HepG2 (cell line): Measurements from ENCODE around the gene OGFR. TPM values are rescaled to one million over a fixed set of nuclear protein-coding genes. Genes with fewer than 3 reads are reported as not detected.
A peak's percentile ranks its signal among the peaks of the same experiment; 100 is the strongest.

Experiments used
- HOXA7 ChIP-seq: sonication (generic); formaldehyde crosslinking; IDR thresholded peaks from 2 replicates; pipeline ENCODE4 v1.8.1; 2022; ENCODE audit warnings: mild to moderate bottlenecking, missing genetic modification reagents, moderate library complexity
- IKZF4 ChIP-seq: sonication (generic); formaldehyde crosslinking; IDR thresholded peaks from 2 replicates; pipeline ENCODE4 v1.5.1; 2020; ENCODE audit warnings: borderline replicate concordance, mild to moderate bottlenecking, low read depth, missing genetic modification reagents; ENCODE audit errors: not compliant biosample characterization
- KDM4B ChIP-seq: sonication (generic); formaldehyde crosslinking; IDR thresholded peaks from 2 replicates; pipeline ENCODE4 v1.4.0; 2020; ENCODE audit warnings: missing genetic modification reagents
- KMT2B ChIP-seq: IDR thresholded peaks from 2 replicates; pipeline ENCODE4 v1.6.1; 2016; ENCODE audit warnings: missing genetic modification reagents, missing compliant biosample characterization
- MEIS1 ChIP-seq: sonication (generic); formaldehyde crosslinking; IDR thresholded peaks from 2 replicates; pipeline ENCODE4 v1.9.0; 2021; ENCODE audit warnings: mild to moderate bottlenecking, missing genetic modification reagents, moderate library complexity, borderline replicate concordance
- PRPF4 ChIP-seq: fragments of 200-400 bp; formaldehyde crosslinking; IDR thresholded peaks from 2 replicates; pipeline ENCODE4 v1.6.1; 2016; ENCODE audit warnings: low read length, low read depth; ENCODE audit not compliant: poor library complexity, severe bottlenecking
- RELA ChIP-seq: sonication (generic); formaldehyde crosslinking; IDR thresholded peaks from 2 replicates; pipeline ENCODE4 v1.4.0; 2020; ENCODE audit warnings: missing genetic modification reagents
- RFX5 ChIP-seq: IDR thresholded peaks from 2 replicates; pipeline ENCODE4 v1.6.1; 2011; ENCODE audit warnings: low read depth, low read length, improper control_type of control experiment
- SMARCC2 ChIP-seq: fragments of 450-650 bp; IDR thresholded peaks from 2 replicates; pipeline ENCODE4 v1.6.1; 2017; ENCODE audit warnings: antibody characterized with exemption, mild to moderate bottlenecking
- U2AF2 ChIP-seq: fragments of 200-400 bp; formaldehyde crosslinking; IDR thresholded peaks from 2 replicates; pipeline ENCODE4 v1.6.1; 2017; ENCODE audit warnings: low read depth, mild to moderate bottlenecking, low read length
- ZBTB7A ChIP-seq: sonication (generic); formaldehyde crosslinking; IDR thresholded peaks from 2 replicates; pipeline ENCODE4 v1.8.0; 2022; ENCODE audit warnings: mild to moderate bottlenecking, missing genetic modification reagents
- ZNF230 ChIP-seq: sonication (generic); formaldehyde crosslinking; IDR thresholded peaks from 2 replicates; pipeline ENCODE4 v1.4.0; 2020; ENCODE audit warnings: mild to moderate bottlenecking, missing genetic modification reagents
- ZNF232 ChIP-seq: sonication (generic); formaldehyde crosslinking; IDR thresholded peaks from 2 replicates; pipeline ENCODE4 v1.4.0; 2020; ENCODE audit warnings: missing genetic modification reagents, borderline replicate concordance
- ZNF235 ChIP-seq: sonication (generic); formaldehyde crosslinking; IDR thresholded peaks from 2 replicates; pipeline ENCODE4 v1.8.1; 2023; ENCODE audit warnings: mild to moderate bottlenecking, missing genetic modification reagents, borderline replicate concordance
- ZNF713 ChIP-seq: sonication (generic); formaldehyde crosslinking; IDR thresholded peaks from 2 replicates; pipeline ENCODE4 v1.4.0; 2020; ENCODE audit warnings: mild to moderate bottlenecking, missing genetic modification reagents
- ZNF75D ChIP-seq: sonication (generic); formaldehyde crosslinking; IDR thresholded peaks from 2 replicates; pipeline ENCODE4 v1.8.1; 2023; ENCODE audit warnings: missing genetic modification reagents, mild to moderate bottlenecking, borderline replicate concordance
- ZNF816 ChIP-seq: sonication (generic); formaldehyde crosslinking; IDR thresholded peaks from 2 replicates; pipeline ENCODE4 v1.8.0; 2022; ENCODE audit warnings: missing genetic modification reagents, mild to moderate bottlenecking, borderline replicate concordance
- polyA plus RNA-seq, 8 experiments: library from polyadenylated mRNA; depleted of rRNA in 3 of 8; stranded (reverse) in 7 of 8; unstranded in 1 of 8; fragments of >200 nt; fragmentation: Illumina TruSeq in 4 of 8; extraction: Trizol in 4 of 8; gene quantifications; 2 replicates each; pipeline versions ENCODE4 v1.2.1 to v1.2.3, GENCODE V29; 2011 to 2016; ENCODE audit warnings: low read depth in 4 of 8, missing spikeins in 1 of 8, mixed read lengths in 1 of 8; ENCODE audit not compliant: insufficient read depth in 1 of 8
- total RNA-seq, 5 experiments: library from RNA; depleted of rRNA; stranded (reverse); fragments of >200 nt; fragmentation: Illumina TruSeq; extraction: Trizol; gene quantifications; 2 replicates each; pipeline ENCODE4 v1.2.3, GENCODE V29; 2016; ENCODE audit warnings: low read depth in 1 of 5
- TF ChIP-seq, protein P1 (sequence below): sonication (generic); formaldehyde crosslinking; IDR thresholded peaks from 2 replicates; pipeline ENCODE4 v1.5.0; 2020; ENCODE audit warnings: mild to moderate bottlenecking, missing genetic modification reagents
- TF ChIP-seq, protein P2 (sequence below): sonication (generic); formaldehyde crosslinking; IDR thresholded peaks from 2 replicates; pipeline ENCODE4 v1.4.0; 2020; ENCODE audit warnings: mild to moderate bottlenecking, missing genetic modification reagents
- TF ChIP-seq, protein P3 (sequence below): sonication (generic); formaldehyde crosslinking; IDR thresholded peaks from 2 replicates; pipeline ENCODE4 v1.9.0; 2022; ENCODE audit warnings: missing genetic modification reagents, mild to moderate bottlenecking, borderline replicate concordance

Gene OGFR
- total and polyA plus RNA-seq, 2 of the 13 experiments (the other 11 are each of a cell fraction or from before 2014, with no cell fraction given): 47.7 to 81.8 TPM

DNA sequence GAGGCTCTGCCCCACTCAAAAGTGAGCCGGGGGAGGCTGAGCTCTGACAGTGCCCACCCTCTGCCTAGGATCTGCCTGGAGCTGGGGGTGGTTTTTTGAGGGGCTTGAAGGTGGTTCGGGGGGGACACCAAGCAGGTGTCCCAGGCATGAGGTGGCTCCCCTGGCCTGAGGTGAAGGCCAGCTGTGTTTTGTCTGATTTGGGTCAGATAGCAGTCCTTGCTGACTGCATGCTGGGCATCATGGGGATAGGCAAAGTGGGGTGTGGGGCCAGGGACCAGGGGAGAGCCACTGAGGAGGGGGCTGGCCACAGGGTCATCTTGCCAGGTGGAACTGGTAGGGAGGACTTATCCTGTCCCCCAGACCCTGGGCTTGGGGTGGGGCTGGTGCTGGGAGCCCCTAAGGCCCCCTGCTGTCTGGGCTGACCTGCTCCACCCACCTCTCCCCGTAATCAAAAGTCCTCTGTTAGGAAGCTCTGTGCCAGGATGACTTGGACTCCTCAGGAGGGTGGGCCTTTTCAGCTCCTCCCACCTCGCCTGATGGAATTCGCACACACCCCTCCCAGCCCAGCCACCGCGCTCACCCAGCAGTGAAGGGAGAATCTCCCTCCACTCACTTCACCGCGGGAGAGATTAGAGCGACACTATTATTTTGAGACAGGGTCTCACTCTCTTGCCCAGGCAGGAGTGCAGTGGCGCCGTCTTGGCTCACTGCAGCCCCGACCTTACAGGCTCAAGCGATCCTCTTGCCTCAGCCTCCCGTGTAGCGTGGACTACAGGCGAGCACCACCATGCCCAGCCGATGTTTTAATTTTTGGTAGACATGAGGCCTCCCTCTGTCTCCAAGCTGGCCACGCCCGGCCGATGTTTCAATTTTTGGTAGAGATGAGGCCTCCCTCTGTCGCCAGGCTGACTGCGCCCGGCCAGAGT lies 10.7 kb downstream of the OGFR start (continued):
- TF ChIP-seq, protein P1, sequence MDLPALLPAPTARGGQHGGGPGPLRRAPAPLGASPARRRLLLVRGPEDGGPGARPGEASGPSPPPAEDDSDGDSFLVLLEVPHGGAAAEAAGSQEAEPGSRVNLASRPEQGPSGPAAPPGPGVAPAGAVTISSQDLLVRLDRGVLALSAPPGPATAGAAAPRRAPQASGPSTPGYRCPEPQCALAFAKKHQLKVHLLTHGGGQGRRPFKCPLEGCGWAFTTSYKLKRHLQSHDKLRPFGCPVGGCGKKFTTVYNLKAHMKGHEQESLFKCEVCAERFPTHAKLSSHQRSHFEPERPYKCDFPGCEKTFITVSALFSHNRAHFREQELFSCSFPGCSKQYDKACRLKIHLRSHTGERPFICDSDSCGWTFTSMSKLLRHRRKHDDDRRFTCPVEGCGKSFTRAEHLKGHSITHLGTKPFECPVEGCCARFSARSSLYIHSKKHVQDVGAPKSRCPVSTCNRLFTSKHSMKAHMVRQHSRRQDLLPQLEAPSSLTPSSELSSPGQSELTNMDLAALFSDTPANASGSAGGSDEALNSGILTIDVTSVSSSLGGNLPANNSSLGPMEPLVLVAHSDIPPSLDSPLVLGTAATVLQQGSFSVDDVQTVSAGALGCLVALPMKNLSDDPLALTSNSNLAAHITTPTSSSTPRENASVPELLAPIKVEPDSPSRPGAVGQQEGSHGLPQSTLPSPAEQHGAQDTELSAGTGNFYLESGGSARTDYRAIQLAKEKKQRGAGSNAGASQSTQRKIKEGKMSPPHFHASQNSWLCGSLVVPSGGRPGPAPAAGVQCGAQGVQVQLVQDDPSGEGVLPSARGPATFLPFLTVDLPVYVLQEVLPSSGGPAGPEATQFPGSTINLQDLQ (CRISPR knock-in tag): 0 out of 2 replicates have a peak, but pooled peaks have one; percentile 11
- no peak for TF ChIP-seq ZNF75D (CRISPR knock-in tag)
- no peak for TF ChIP-seq RFX5
- TF ChIP-seq ZBTB7A (CRISPR knock-in tag): no peak
- no peak for TF ChIP-seq KDM4B
- TF ChIP-seq ZNF713 (CRISPR knock-in tag): no peak
- TF ChIP-seq HOXA7 (CRISPR knock-in tag): no peak
- peak; percentile 30; the same call in 1 of the 2 replicates for TF ChIP-seq ZNF230
- no peak; the same call in 1 of the 2 replicates for TF ChIP-seq KMT2B (CRISPR knock-in tag)
- TF ChIP-seq ZNF235 (CRISPR knock-in tag): no peak
- TF ChIP-seq RELA (CRISPR knock-in tag): no peak
- TF ChIP-seq SMARCC2: no peak
- no peak for TF ChIP-seq ZNF816
- TF ChIP-seq MEIS1 (CRISPR knock-in tag): peak; percentile 79; the same call in 1 of the 2 replicates
- TF ChIP-seq U2AF2: no peak
- TF ChIP-seq IKZF4 (CRISPR knock-in tag): no peak
- no peak for TF ChIP-seq PRPF4
- TF ChIP-seq, protein P2, sequence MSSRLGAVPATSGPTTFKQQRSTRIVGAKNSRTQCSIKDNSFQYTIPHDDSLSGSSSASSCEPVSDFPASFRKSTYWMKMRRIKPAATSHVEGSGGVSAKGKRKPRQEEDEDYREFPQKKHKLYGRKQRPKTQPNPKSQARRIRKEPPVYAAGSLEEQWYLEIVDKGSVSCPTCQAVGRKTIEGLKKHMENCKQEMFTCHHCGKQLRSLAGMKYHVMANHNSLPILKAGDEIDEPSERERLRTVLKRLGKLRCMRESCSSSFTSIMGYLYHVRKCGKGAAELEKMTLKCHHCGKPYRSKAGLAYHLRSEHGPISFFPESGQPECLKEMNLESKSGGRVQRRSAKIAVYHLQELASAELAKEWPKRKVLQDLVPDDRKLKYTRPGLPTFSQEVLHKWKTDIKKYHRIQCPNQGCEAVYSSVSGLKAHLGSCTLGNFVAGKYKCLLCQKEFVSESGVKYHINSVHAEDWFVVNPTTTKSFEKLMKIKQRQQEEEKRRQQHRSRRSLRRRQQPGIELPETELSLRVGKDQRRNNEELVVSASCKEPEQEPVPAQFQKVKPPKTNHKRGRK (CRISPR knock-in tag): no peak
- TF ChIP-seq, protein P3, sequence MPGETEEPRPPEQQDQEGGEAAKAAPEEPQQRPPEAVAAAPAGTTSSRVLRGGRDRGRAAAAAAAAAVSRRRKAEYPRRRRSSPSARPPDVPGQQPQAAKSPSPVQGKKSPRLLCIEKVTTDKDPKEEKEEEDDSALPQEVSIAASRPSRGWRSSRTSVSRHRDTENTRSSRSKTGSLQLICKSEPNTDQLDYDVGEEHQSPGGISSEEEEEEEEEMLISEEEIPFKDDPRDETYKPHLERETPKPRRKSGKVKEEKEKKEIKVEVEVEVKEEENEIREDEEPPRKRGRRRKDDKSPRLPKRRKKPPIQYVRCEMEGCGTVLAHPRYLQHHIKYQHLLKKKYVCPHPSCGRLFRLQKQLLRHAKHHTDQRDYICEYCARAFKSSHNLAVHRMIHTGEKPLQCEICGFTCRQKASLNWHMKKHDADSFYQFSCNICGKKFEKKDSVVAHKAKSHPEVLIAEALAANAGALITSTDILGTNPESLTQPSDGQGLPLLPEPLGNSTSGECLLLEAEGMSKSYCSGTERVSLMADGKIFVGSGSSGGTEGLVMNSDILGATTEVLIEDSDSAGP (CRISPR knock-in tag): 0 out of 2 replicates have a peak, but pooled peaks have one; percentile 46
- TF ChIP-seq ZNF232 (CRISPR knock-in tag): no peak
